ENCODE results near the gene GNAI3.

GNAI3 gene

DNA sequence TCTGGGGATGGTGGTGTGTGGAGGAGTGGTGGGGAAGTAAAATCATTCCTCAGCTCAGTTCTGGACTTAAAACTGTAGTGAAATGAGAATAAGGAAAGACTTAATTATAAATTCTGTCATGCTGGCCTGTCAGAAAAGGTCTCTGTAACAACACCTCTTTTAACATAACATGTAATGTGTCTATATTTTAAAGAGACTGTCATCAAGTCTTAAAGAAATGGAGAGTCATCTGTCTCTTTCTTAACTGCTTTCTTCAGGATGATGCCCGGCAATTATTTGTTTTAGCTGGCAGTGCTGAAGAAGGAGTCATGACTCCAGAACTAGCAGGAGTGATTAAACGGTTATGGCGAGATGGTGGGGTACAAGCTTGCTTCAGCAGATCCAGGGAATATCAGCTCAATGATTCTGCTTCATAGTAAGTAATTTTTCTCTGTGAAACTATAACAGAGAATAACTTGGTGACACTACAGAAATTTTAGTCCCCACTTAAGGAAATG, 30.6 kb downstream of the GNAI3 start:
- H3K27me3 ChIP-seq (ENCODE audit: insufficient read depth, low read length, poor library complexity): no peaks in the 10 kb centered on the region
- TF ChIP-seq EZH2 (IDR thresholded peaks at IDR 0.05; ENCODE audit: borderline replicate concordance, low read depth, low read length, severe bottlenecking): no peak
- TF ChIP-seq, protein P1, sequence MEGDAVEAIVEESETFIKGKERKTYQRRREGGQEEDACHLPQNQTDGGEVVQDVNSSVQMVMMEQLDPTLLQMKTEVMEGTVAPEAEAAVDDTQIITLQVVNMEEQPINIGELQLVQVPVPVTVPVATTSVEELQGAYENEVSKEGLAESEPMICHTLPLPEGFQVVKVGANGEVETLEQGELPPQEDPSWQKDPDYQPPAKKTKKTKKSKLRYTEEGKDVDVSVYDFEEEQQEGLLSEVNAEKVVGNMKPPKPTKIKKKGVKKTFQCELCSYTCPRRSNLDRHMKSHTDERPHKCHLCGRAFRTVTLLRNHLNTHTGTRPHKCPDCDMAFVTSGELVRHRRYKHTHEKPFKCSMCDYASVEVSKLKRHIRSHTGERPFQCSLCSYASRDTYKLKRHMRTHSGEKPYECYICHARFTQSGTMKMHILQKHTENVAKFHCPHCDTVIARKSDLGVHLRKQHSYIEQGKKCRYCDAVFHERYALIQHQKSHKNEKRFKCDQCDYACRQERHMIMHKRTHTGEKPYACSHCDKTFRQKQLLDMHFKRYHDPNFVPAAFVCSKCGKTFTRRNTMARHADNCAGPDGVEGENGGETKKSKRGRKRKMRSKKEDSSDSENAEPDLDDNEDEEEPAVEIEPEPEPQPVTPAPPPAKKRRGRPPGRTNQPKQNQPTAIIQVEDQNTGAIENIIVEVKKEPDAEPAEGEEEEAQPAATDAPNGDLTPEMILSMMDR (IDR thresholded peaks at IDR 0.05; ENCODE audit: borderline replicate concordance, extremely low read depth, low read length, poor library complexity, severe bottlenecking): no peak
- no peak overlapping the region for H2AFZ ChIP-seq (ENCODE audit: low read depth, low read length)
- H3K4me1 ChIP-seq (ENCODE audit: insufficient read depth, low read length): no peaks in the 10 kb centered on the region
- H3K9ac ChIP-seq (ENCODE audit: low read depth, low read length): no peak overlapping the region
- no peak for ATAC-seq (ENCODE audit: insufficient read depth, low read depth)
- H3K79me2 ChIP-seq (ENCODE audit: insufficient read depth, low read length): peaks cover 20% of the 10 kb centered on the region
- H3K36me3 ChIP-seq (ENCODE audit: insufficient read depth, low read length): peaks cover 80% of the 10 kb centered on the region
- no peak for DNase-seq
- H4K20me1 ChIP-seq (ENCODE audit: insufficient read depth, low read length): peaks cover 4% of the 10 kb centered on the region; the same call in 1 of the 2 replicates
- H3K4me3 ChIP-seq (ENCODE audit: low read depth in 1 of 2, low read length in 2 of 2): no peak overlapping the region
- no peak overlapping the region for H3K4me2 ChIP-seq (ENCODE audit: insufficient read depth, low read length)
- no peaks in the 10 kb centered on the region for H3K9me3 ChIP-seq (ENCODE audit: insufficient read depth, low read length, severe bottlenecking)
- no peak overlapping the region for H3K27ac ChIP-seq (ENCODE audit: low read length)

DNA sequence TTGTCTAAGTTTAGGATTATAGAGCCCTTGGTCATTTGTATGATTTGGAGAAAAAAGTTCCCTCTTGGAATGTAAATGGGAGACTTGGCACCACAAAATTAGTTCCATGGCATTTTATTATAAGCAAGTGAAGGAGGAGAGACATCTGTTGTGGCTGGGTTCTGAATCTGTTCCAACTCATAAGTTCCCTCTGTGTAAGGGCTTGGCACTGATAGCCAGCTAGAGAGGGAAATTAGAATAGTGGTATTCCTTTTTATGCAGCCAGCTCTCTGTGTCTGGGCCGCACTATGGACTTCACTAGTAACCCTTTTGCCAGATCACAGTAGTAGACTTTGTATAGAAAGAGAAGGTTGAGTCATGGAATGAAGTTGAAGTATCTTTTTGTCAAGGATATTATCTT, 31.1 kb downstream of the GNAI3 start:
- DNase-seq (no peak), ATAC-seq (ENCODE audit: insufficient read depth, low read depth) (no peak)
- no peaks in the 10 kb centered on the region for H3K4me1 ChIP-seq (ENCODE audit: insufficient read depth, low read length)
- H4K20me1 ChIP-seq (ENCODE audit: insufficient read depth, low read length): peaks cover 2% of the 10 kb centered on the region; the same call in 1 of the 2 replicates
- TF ChIP-seq, protein P1 (IDR thresholded peaks at IDR 0.05; ENCODE audit: borderline replicate concordance, extremely low read depth, low read length, poor library complexity, severe bottlenecking): no peak
- no peak for TF ChIP-seq EZH2 (IDR thresholded peaks at IDR 0.05; ENCODE audit: borderline replicate concordance, low read depth, low read length, severe bottlenecking)
- no peak overlapping the region for H3K27ac ChIP-seq (ENCODE audit: low read length)
- H3K36me3 ChIP-seq (ENCODE audit: insufficient read depth, low read length): peaks cover 81% of the 10 kb centered on the region
- H3K4me3 ChIP-seq (ENCODE audit: low read depth in 1 of 2, low read length in 2 of 2): no peak overlapping the region
- no peak overlapping the region for H3K9ac ChIP-seq (ENCODE audit: low read depth, low read length)
- no peaks in the 10 kb centered on the region for H3K9me3 ChIP-seq (ENCODE audit: insufficient read depth, low read length, severe bottlenecking)
- H3K27me3 ChIP-seq (ENCODE audit: insufficient read depth, low read length, poor library complexity): no peaks in the 10 kb centered on the region
- no peak overlapping the region for H2AFZ ChIP-seq (ENCODE audit: low read depth, low read length)
- H3K79me2 ChIP-seq (ENCODE audit: insufficient read depth, low read length): peaks cover 15% of the 10 kb centered on the region
- no peak overlapping the region for H3K4me2 ChIP-seq (ENCODE audit: insufficient read depth, low read length)

DNA sequence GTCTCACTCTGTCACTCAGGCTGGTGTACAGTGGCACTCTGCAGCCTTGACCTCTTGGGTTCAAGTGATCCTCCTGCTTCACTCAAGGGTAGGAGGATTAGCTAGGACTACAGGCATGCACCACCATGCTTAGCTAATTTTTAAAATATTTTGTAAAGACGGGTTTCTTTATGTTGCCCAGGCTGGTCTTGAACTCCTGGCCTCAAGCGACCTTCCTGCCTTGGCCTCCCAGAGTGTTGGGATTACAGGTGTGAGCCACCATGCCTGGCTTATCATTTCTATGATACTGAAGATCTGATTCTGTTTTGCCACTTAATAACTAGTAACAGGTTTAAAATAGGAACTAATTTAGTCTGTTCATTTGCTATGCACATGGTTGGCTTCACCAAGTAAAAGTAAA, 33.6 kb downstream of the GNAI3 start:
- no peak for DNase-seq
- Histone ChIP-seq H3K9me3 (ENCODE audit: insufficient read depth, low read length, severe bottlenecking) (no peaks in the 10 kb centered on the region), H3K4me3 (ENCODE audit: low read depth in 1 of 2, low read length in 2 of 2) (no peak overlapping the region), H3K79me2 (ENCODE audit: insufficient read depth, low read length) (peaks cover 9% of the 10 kb centered on the region), H3K27ac (ENCODE audit: low read length) (no peak overlapping the region), H3K36me3 (ENCODE audit: insufficient read depth, low read length) (peaks cover 91% of the 10 kb centered on the region), H3K9ac (ENCODE audit: low read depth, low read length) (no peak overlapping the region), H3K27me3 (ENCODE audit: insufficient read depth, low read length, poor library complexity) (no peaks in the 10 kb centered on the region), H4K20me1 (ENCODE audit: insufficient read depth, low read length) (peaks cover 2% of the 10 kb centered on the region; the same call in 1 of the 2 replicates), H2AFZ (ENCODE audit: low read depth, low read length) (no peak overlapping the region), H3K4me1 (ENCODE audit: insufficient read depth, low read length) (no peaks in the 10 kb centered on the region), H3K4me2 (ENCODE audit: insufficient read depth, low read length) (no peak overlapping the region)
- no peak for TF ChIP-seq EZH2 (IDR thresholded peaks at IDR 0.05; ENCODE audit: borderline replicate concordance, low read depth, low read length, severe bottlenecking)
- TF ChIP-seq, protein P1 (IDR thresholded peaks at IDR 0.05; ENCODE audit: borderline replicate concordance, extremely low read depth, low read length, poor library complexity, severe bottlenecking): no peak
- no peak for ATAC-seq (ENCODE audit: insufficient read depth, low read depth)

Measured in DND-41 (cell line).